ENCODE results near the gene UBE2J2.

GRCh38 chr1:1213345-1214265, 60.0 kb downstream of the UBE2J2 start, which contains the start of gene TNFRSF4:
- TF ChIP-seq CTCF (IDR thresholded peaks at IDR 0.05) = no peak
- TF ChIP-seq ZFX (IDR thresholded peaks at IDR 0.05; ENCODE audit: borderline replicate concordance) = no peak
